GM19351 (cell line): ENCODE data around the gene RRP1.
A peak's percentile ranks its signal among the peaks of the same experiment; 100 is the strongest.

ENCODE experiments used
- ATAC-seq: cut with Tn5 transposase; IDR thresholded peaks from one replicate; pipeline ENCODE4 v1.9.1; 2021; ENCODE audit warnings: mild to moderate bottlenecking, moderate library complexity; ENCODE audit not compliant: unreplicated experiment

RRP1 gene

DNA sequence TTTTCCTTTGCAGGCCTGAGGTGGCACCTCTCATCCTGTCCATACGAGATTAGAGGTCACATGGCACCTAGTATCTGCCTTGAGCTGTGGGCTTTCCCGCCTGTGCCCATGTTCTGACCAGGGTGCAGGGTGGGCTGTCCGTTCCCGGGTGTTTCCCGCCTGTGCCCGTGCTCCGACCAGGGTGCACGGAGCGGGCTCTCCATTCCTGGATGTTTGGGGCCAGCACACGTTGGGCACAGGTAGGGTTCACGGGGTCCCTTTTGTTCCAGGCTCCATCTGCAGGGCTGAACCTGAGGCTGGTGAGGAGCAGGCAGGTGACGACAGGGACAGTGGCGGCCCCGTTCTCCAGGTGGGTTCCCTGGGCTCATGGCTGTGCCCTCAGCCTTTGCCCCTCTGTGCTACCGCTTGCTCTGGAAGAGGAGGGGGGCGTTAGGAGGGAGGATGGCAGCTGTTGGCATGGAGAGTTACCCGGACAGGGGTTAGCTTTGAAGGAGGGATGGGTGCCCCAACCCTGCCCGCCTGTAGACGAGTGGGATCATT is 10.0 kb downstream of the RRP1 start:
- no peak for ATAC-seq

DNA sequence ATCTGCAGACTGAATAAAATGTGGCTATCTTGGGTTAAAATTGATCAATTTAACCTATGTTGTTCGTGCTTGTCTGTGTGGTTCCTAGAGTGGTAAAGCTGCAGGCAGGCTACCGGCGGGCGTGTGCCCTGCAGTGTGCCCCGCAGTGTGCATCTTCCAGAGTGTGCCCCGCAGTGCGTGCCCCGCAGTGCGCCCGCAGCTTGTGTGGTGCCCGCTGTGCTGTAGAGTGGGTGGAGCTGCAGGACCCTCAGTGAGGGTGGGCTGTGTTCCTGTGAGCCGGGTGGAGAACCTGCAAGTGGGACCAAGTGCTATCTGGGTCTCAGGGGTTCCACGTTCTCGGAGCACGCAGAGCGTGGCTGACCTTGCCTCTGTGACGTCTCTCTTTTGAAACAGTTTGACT is 10.7 kb downstream of the RRP1 start:
- ATAC-seq = no peak

DNA sequence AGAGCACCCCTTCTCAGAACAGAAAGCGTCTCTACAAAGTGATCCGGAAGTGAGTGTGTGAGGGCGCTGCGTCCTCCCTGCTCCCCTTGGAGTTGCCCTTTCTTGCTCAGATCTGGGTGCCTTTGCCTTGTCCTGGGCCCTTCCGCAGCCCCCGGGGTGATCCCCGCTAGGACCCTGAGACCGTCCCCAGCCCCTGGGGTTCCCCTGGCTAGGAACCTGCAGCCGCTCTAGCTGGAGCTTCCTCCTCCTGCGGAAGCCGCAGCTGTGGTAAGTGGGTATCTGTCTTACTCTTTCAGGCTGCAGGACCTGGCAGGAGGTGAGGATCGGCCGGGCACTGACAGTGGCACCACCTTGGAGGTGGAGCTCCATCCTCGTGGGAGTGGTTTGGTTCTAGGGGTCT is 11.2 kb downstream of the RRP1 start:
- no peak for ATAC-seq

DNA sequence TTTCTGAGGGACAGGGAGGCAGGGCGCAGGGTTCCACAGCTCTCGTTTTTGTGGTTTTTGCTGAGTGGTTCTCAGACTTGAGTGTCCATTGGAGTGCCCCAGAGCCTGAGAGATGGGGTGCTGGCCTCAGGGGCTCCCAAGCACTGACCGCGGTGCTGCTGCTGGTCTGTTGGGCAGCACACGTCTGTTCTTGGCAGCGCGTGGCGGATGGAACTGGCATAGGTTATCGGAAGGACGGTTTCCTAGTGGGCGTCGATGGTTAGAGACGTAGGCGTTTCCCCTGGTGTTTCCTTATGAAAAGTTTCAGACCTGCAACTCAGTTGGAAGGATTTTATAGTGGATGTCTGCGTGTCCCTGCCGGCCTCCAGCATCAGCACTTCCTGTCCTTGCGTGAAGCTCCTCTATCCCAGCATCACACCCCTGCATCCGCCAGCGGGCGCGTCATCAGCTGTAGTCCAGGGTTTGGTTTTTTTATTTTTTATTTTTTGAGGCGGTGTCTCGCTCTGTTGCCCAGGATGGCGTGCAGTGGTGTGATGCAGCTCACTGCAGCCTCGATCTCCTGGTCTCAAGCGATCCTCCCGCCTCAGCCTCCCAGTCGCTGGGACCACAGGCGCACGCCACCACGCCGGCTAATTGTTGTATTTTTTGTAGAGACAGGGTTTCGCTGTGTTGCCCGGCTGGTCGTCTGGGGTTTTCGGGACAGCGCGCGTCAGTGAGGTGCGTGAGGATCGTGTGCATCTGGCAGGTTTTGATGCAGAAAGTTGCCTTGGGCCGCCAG is 11.8 kb downstream of the RRP1 start:
- ATAC-seq = no peak

DNA sequence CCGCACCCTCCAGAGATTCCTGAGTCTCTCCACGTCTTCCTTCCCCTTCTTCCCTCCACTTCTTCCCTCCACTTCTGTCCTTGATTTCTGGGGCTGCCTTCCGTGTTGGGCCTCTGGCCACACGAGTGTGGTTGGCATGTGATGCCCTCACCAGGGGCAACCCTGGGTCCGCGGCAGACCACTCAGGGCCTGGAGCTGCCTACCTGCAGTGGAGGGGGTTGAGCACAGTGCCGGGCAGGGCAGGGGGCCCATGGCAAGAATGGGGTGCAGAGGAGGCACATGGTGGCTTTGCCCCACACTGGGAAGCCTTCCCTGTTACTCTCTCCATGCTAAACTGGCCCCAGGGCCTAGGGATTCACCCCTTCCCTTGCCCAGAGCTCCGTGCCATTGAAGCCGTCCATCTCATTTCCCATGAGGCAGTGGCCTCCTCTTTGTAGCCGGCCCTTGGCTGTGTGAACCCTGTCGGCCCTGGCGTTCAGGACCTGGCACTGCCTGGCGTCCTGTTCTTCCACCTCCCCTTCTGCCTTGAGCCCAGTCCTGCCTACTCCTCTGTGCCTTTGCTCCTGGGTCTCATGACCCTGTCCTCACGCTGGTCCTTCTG is 13.4 kb downstream of the RRP1 start:
- no peak for ATAC-seq

DNA sequence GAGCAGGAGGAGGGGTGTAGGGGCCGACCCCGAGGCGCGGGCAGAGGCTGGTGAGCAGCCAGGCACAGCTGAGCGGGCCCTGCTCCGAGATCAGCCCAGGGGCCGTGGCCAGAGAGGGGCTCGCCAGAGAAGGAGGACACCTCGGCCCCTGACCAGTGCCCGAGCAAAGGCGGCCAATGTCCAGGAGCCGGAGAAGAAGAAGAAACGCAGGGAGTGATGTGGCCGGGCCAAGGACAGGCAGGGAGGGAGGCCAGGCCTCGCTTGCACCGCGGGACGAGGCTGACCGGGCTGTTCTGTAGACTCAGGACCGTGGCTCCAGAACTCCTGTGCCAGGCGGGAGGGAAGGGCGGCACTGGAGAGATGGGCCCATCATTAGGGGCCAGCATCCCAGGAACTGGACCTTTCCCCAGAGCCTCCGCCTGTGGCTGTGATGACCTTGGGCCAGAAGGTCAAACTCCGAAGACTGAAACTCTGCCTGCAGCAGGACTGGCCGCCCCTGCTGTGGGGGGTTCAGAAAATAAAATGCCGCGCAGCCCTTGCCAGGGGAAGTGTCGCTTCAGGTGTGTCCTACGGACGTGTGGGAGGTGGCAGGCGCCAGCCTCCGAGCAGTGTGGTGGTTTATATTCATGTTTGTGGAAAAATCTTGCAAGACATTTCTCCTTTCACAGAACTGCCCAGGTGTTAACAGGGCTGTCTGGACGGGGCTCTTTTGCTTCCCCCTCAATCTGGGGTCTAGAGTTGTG is 14.4 kb downstream of the RRP1 start:
- ATAC-seq = no peak

DNA sequence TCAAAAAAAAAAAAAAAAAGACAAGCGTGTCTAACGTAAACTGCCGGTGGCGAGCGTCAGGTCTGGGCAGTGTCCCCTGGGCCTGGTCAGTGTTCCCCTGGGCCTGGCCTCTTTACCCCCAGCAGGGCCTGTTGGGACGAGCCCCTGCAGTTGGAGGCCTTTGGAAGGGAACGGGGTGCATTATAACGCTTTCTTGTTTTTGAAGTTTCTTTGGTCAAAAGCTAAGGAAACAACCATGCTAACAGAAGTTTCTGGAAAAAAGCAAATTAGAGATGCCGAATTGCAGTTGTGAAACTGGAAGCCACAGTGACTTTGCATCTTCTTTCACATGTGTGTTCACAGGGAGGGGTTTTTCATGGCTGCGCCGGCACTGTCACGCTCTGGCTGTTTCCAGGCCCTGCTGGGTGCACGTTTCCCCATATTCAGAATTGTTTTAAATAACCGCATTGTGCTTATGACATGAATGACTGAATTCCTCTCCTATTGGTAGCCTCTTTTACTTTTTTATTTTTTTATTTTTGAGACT is 16.0 kb downstream of the RRP1 start:
- ATAC-seq = peak; percentile 88

DNA sequence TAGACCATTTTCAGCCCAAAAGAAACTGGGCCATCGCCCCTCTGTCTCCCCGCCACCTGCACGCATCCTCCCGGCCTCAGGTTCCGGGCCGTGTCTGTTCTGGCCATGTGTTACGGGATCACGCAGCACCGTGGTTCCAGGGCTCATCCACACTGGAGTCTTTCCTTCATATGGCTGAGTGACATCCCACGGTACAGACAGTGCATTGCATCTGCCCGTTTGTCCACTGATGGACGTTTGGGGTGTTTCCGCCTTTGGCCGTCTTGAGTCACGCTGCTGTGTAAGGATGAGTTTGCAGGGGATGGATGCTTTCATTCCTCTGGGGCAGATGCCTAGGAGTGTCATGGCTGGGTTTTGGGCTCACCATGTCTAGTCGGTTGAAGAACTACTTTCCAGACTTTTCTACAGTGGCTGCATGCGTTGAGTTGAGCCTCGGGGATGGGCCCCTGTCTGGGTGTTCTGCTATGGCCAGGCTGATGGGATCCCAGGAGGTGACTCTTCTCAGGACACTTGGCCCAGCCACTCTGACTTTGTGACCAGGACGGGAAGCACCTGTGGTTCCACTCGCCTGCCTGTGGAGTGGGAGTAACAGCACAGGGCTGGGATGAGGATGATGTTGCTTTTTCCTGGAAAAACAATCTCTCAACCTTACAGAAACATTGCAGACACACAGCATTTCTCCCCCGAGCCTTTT is 16.8 kb downstream of the RRP1 start:
- ATAC-seq = no peak

DNA sequence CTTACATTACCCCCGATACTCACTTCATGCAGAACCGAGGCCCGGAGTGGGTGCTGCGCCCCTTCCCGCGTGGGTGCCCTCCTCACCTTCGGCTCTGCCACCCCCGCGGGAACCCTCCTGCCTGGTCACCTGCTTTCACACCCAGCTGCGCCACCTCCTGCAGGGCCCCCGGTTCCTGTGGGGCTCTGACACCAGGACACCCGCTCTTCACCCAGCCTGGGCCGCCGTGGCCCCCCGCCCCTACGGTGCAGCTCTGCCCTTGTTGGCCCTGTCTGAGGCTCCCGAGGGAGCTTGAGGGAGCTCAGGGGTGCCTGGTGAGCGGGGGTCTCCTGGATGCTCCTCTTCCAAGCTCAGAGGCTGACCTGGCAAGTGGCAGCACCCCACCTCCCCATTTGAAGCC is 19.0 kb downstream of the RRP1 start:
- ATAC-seq = no peak

DNA sequence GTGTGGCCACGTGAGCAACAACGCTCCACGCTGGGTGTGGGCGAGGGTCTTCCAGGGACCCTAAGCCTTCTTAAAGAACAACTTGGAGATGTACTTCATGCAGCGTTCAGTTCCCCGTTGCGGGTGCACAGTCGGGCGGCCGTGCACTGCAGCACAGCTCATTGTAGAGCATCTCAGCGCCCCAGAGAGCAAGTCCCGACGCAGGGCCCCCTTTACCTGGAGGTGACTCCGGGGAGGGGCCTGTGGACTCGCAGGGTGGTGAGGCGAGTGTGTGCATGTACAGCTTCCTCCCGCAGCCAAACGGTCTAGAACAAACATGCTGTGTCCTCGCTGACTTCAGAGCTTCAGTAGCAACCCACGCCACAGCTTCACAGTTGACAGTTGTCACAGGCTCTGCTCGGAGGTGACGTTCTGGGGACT is 19.5 kb downstream of the RRP1 start:
- no peak for ATAC-seq

DNA sequence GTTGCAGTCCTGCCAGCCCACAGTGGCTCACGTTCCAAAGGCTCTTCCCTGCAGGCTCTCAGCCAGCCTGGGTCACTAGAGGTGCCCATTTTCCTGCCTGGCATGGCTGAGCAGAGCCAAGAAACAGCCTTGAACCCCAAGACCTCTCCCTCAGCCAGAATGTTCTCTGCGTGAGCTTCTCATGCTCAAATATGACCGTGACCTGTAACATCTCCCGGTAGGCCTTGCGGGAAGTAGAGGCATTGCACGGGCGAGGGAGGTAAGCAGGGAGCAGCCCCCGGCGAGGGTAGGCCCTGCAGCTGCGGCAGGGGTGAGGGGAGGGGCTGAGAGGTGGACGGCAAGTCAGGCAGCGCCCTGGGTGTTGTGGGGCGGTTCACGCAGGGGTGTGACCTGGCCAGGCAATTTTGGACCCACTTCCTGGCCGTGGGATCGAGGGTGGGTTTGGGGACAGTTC is 20.0 kb downstream of the RRP1 start:
- no peak for ATAC-seq

DNA sequence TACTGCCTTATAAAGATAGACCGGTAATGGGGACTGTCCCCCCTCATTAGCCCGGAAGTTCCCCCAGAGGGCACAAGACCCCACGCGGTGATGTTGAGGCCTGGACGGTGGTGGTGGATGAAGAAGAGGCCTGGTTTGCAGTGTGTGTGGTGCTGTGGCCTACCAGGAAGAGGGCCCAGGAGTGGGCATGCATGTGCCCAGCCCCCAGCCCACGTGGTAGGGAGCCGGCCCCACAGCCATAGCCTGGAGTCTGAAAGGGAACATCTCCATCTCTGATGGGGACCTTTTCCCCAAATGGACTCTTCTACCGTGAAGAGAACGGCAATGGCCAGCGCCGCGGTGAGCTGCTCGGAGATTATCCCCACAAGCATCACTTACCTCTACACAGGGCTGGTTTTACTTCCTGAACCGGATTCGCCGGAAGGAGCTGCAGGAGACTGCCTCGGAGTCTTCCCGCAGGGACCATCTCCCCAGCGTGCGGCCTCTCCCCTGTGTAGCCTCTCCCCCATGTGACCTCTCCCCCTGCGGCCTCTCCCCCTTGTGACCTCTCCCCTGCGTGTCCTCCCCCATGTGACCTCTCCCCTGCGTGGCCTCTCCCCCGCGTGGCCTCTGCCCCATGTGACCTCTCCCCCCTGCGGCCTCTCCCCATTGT is 20.6 kb downstream of the RRP1 start:
- no peak for ATAC-seq

DNA sequence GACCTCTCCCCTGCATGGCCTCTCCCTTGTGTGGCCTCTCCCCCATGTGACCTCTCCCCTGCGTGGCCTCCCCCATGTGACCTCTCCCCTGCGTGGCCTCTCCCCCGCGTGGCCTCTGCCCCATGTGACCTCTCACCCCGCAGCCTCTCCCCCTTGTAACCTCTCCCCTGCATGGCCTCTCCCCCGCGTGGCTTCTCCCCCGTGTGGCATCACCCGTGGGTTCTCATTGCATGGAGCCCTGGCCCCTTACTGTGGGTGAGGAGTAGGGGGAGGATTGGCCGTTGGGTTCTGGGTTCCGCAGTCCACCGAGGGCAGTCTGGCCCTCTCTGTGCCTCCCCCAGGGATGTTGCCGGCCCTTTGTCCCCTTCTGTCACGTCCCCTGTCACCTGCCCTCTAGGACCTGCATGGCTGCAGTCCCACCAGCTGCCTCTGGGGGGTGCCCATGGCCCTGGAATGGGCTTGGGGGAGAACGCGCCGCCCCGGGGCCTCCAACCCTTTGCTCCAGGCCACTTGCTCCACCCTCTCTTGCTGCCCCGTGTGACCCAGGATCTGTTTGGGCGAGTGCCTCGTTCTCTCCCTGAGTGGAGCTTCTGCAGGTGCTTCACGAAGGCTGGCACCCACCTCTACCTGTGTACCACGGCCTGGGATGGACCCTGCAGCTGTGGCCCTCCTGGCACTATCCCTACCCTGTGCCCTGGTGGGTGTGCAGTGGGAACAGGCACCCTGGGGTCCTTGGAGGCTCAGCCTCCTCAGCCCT is 21.3 kb downstream of the RRP1 start:
- ATAC-seq = peak; percentile 81

DNA sequence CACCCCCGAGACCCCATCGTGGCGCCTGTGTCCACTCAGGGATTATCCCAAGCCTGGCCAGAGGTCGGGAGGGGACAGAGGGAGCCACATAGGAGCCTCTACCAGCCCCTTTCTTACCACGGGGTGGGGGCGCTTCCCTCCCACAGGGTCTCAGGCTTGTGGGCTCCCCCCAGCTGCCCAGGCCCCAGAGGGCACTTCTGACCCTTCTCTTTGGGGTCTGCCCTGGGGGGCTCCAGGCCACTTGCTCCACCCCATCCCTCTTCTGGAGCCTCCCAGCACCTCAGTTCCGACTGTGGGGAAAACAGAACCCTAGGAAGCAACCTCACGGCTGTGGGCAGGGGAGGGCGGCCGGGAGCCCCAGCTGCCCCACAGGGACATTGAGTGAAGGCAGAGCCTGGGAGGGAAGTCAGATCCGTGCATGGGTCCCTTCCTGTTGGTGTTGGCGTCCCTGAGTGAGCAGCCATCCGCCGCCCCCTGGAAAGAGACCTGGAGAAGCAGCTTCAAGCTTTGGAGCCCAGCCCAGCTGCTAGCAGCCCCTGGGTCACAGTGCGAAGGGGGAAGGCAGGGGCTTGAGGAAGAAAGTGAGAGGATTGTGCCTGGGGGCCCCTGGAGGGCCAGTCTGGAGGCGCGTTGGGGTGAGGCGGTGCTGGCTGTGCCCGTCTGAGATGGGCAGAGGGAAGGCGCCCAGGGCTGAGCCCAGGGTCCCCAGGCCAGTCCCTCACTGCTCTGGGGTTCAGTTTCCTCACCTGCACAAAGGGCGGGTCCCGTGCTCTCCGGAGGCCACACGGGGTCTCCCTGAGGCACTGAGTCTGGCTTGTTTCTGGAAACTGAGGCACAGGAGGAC is 22.1 kb downstream of the RRP1 start:
- ATAC-seq = no peak

DNA sequence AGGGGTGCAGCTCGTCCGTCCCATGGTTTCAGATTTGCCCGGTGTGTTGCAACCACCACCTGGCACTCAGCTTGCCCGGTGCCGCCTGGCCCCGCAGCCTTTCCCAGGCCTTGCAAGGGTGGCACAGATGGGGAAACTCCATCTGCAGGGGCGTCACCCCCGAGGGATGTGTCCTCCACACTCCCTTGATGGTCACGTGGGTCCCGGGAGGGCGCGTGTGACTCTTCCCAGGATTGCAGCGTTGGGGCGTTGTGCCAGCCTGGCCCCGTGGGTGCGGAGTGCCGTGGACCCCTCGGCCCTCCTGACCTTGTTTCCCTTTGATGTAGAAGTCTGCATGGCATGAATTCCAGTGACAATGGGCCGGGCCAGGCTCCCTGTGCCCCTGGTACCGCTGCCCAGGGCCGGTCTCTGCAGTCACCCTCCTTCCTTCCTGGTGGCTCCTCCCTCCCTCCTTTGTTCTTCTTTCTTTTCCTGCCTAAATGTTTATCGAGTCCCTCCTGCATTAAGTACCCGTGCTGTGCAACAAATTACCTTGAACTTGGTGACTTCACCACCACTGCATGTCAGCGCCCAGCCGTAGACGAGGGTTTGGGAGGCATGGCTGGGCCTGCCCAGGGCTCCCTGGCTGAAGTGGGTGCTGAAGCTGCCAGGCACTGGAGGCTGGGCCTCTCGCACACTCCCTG is 22.9 kb downstream of the RRP1 start:
- no peak for ATAC-seq

DNA sequence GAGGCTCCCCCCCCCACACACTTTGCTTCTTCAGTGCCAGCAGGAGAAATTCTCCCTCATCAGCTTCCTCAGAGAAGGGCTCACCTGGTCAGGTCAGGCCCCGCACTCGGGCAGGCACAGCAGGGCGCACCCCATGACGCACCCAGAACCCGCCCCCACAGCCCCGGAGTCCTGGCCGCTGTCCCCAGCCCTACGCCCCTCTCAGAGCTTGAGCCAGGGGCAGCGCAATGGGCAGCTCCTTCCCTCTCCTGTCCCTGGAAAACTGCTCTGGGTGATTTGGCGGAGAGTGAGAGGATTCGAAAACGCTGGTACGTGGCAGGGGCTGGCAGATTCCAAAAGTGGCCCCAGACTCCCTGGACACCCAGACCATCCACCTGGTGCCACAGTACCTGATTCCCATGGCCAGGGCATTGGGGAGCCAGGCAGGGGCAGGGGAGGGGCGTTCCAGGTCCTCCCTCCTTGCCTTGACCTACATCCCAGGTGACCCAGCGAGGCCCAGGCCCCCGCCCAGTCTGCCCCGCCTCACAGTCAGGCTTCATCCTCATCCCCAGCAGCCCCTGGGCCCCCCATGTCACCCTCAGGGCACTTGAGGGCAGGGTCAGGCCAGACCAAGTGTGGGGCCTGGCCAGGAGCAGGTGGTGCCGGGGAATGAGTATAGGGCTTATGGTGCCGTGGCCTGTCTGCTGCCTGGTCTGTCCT is 23.7 kb downstream of the RRP1 start:
- ATAC-seq = no peak

DNA sequence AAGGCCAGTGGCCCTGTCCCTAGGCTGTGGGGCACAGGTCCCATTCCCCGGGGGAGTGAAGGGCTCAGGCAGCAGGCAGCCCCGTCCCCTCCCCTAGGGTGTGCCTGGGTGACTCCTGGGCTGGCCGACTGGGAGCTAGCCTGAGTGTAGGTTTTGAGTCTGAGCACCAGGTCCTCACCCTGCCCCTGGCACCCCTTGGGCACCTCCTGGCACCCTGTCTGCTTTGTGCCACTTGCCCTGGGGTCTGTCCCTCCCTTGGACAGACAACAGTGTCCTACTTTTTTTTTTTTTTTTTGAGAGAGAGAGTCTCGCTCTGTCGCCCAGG is 24.2 kb downstream of the RRP1 start:
- ATAC-seq = no peak
